Middle frontal gyrus (tissue), 1 donor: ENCODE data around the gene VWA5B2.

Experiments used
- DNase-seq: peaks from one replicate; pipeline ENCODE4 v3.0.0-alpha.2; 2015; ENCODE audit warnings: low spot score; ENCODE audit errors: extremely low spot score

The VWA5B2 gene

GRCh38 chr3:184223946-184224345 is 5.4 kb upstream of the VWA5B2 start:
- no peak for DNase-seq

GRCh38 chr3:184227481-184227935 is 1.9 kb upstream of the VWA5B2 start:
- DNase-seq: no peak

GRCh38 chr3:184228376-184229137 is 828 bp upstream of the VWA5B2 start:
- no peak for DNase-seq

GRCh38 chr3:184230081-184230602 is 757 bp downstream of the VWA5B2 start:
- DNase-seq: no peak

GRCh38 chr3:184230603-184231528 is 1.5 kb downstream of the VWA5B2 start:
- DNase-seq: no peak

- no peak for DNase-seq
Measured at GRCh38 chr3:184231671-184232070, 2.3 kb downstream of the VWA5B2 start.

GRCh38 chr3:184233127-184233843 is 3.9 kb downstream of the VWA5B2 start:
- no peak for DNase-seq

GRCh38 chr3:184234224-184234623 is 4.8 kb downstream of the VWA5B2 start:
- DNase-seq: no peak

- no peak for DNase-seq
Measured at GRCh38 chr3:184234671-184235380, 5.4 kb downstream of the VWA5B2 start.

- DNase-seq: no peak
Measured at GRCh38 chr3:184235381-184236032, 6.1 kb downstream of the VWA5B2 start.

GRCh38 chr3:184236033-184236410 is 6.6 kb downstream of the VWA5B2 start:
- DNase-seq: no peak

GRCh38 chr3:184236636-184237035 is 7.3 kb downstream of the VWA5B2 start:
- DNase-seq: no peak

- DNase-seq: no peak
Measured at GRCh38 chr3:184237211-184237610, 7.8 kb downstream of the VWA5B2 start.

GRCh38 chr3:184237807-184238206 is 8.4 kb downstream of the VWA5B2 start:
- no peak for DNase-seq

GRCh38 chr3:184238246-184238818 is 8.9 kb downstream of the VWA5B2 start:
- DNase-seq: no peak

GRCh38 chr3:184239221-184239620 is 9.8 kb downstream of the VWA5B2 start:
- no peak for DNase-seq

GRCh38 chr3:184239708-184240107 is 10.3 kb downstream of the VWA5B2 start:
- no peak for DNase-seq

GRCh38 chr3:184240384-184241140 is 11.2 kb downstream of the VWA5B2 start:
- DNase-seq: no peak

GRCh38 chr3:184241141-184241446 is 11.7 kb downstream of the VWA5B2 start:
- DNase-seq: no peak
